Pancreas (tissue), 10 donors: ENCODE results near the gene RTCB. TPM values are rescaled to one million over a fixed set of nuclear protein-coding genes. Genes with fewer than 3 reads are reported as not detected.

Experiments
- ATAC-seq, 4 donors: fragments of 200-7000 bp; cut with Tn5 transposase; one replicate each; pipeline versions ENCODE4 v1.8.0 to v1.9.1; 2020; ENCODE audit warnings: mild to moderate bottlenecking in 4 of 4, moderate library complexity in 4 of 4
- DNase-seq, 6 donors: peaks; one replicate each; pipeline ENCODE4 v3.0.0-alpha.2; 2020
- FAIRE-seq: peaks from 2 replicates; lab custom pipeline; 2012; peaks lifted over from hg19 to GRCh38; lab: Jason Lieb, UNC
- H3K27ac ChIP-seq, 4 donors: fragments of 200-600 bp; sonication (generic); 1 replicate in 3 of 4; 2 replicates in 1 of 4; pipeline versions ENCODE4 v1.5.0 to v1.8.0; 2020
- H3K27me3 ChIP-seq, 4 donors: fragments of 200-600 bp; one replicate each; pipeline ENCODE4 v1.8.0; 2021
- H3K36me3 ChIP-seq, 3 donors: fragments of 200-600 bp; sonication (generic) in 1 of 3; one replicate each; pipeline versions ENCODE4 v1.5.0 to v1.8.0; 2020 to 2021
- H3K4me1 ChIP-seq, 3 donors: fragments of 200-600 bp; one replicate each; pipeline ENCODE4 v1.8.0; 2021
- H3K4me3 ChIP-seq, 4 donors: fragments of 200-600 bp; sonication (generic) in 2 of 4; one replicate each; pipeline versions ENCODE4 v1.5.0 to v1.8.0; 2020 to 2021
- H3K9me3 ChIP-seq, 4 donors: fragments of 200-600 bp; one replicate each; pipeline ENCODE4 v1.8.0; 2021
- WGBS, 2 donors: extraction: QIAGEN DNeasy Blood & Tissue Kit; methylation state at CpG; one replicate each; pipeline ENCODE4 v1.1.7; 2013; 5-methylcytosine and 5-hydroxymethylcytosine counted together
- intact Hi-C, 3 donors: fragments of 100-400 bp; cut with DNase I; formaldehyde crosslinking; loops; one replicate each; pipeline versions ENCODE4 v1.11.1 to v1.14.2; 2022
- polyA plus RNA-seq, 2 donors: library from polyadenylated mRNA; stranded (reverse); fragments of 200-250 nt; gene quantifications; one replicate each; pipeline ENCODE4 v1.2.3, GENCODE V29; 2013
- total RNA-seq, 6 donors: library from RNA; stranded (reverse); fragmentation: NEBNext Ultra II Directional in 4 of 6; extraction: Animal tissue kit (Norgen Biotek cat#: 25700) in 4 of 6; gene quantifications; one replicate each; pipeline versions ENCODE4 v1.2.1 to v1.2.4, GENCODE V29; 2021 to 2023
- TF ChIP-seq, protein P1 (sequence below), 4 donors: fragments of 200-600 bp; sonication (generic) in 3 of 4; IDR thresholded peaks; one replicate each; pipeline versions ENCODE4 v1.5.0 to v1.8.0; 2021; ENCODE audit warnings: antibody characterized with exemption in 4 of 4
- donor health status: healthy with polysubstance abuse.
- donor health status: DM: no; HTN: no; CAD: no; lungs with moderate emphysema.
- donor health status: DM: no; HTN: no; CAD: no.
- donor health status: control.
- donor health status: control.
- donor health status: Bipolar disorder and iron deficiency.
- donor health status: DM: yes; HTN: yes; CAD: no.
- donor health status: DM: no; HTN: no; CAD: no.
- donor health status: DM: no; HTN: no; CAD: no.
- donor health status: DM: yes; HTN: yes; CAD: no.

Gene RTCB
- total RNA-seq (10 to 100 TPM; 24.7 to 34.3 (median 30.6) TPM), polyA plus RNA-seq (10 to 100 TPM; 15.1 to 42.6 TPM)

DNA sequence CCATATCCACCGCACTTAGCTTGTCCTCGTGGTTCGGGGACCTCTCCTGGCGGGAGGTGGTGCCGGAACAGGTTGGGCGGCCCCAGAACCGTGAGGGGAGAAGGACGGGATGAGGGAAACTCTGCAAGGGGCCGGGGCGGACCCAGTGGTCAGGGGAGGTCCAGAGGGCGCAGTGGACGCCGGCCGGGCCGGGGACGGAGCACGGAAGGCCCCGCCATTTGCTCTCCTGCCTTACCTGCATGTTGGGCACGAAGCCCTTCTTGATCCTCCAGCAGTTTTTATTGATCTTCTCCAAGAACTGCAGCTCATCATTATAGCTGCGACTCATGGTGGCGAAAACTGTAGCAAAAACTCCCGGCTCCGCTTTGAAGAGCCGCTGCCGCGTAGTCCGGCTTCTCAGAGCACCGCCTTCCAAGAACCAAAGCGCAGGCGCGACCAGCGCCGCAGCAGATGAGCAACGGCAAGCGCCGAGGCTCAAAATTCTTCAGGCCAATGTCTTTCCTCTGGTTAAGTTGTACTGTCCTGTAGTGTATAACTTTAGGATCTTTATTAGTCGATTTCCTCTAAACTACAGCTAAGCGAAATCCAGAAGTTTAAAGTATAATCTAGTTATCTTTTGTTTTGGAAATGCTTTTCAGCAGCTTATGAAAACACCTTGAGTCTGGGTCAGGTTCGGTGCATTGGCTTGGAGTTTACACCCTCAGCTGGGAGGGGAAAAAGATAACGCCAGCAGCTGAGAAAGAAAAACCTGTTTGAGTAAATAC is at the start of gene RTCB:
TSS of gene RTCB (minus strand) at position 419 of the 764 bp plus-strand sequence. CDS start at position 328, 91 bp downstream.
- no peaks in the 10 kb centered on the region for H3K27me3 ChIP-seq
- ATAC-seq (peak; percentile 96 to 97 (median 96)), DNase-seq (peak; percentile 80 to 96 (median 90)), FAIRE-seq (peak; percentile 81)
- H3K4me3 ChIP-seq, result peak within 1 kb of the TSS; percentile 67 to 96 (median 90)
- peaks cover 0 to 15% (median 0%) of the 10 kb centered on the region in 3 donors for H3K36me3 ChIP-seq
- TF ChIP-seq, protein P1, sequence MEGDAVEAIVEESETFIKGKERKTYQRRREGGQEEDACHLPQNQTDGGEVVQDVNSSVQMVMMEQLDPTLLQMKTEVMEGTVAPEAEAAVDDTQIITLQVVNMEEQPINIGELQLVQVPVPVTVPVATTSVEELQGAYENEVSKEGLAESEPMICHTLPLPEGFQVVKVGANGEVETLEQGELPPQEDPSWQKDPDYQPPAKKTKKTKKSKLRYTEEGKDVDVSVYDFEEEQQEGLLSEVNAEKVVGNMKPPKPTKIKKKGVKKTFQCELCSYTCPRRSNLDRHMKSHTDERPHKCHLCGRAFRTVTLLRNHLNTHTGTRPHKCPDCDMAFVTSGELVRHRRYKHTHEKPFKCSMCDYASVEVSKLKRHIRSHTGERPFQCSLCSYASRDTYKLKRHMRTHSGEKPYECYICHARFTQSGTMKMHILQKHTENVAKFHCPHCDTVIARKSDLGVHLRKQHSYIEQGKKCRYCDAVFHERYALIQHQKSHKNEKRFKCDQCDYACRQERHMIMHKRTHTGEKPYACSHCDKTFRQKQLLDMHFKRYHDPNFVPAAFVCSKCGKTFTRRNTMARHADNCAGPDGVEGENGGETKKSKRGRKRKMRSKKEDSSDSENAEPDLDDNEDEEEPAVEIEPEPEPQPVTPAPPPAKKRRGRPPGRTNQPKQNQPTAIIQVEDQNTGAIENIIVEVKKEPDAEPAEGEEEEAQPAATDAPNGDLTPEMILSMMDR (IDR thresholded peaks at IDR 0.05), result no peak
- H3K9me3 ChIP-seq, result no peaks in the 10 kb centered on the region
- WGBS, 2 donors, result 1% methylated on average over 40 of the region's 40 CpGs
- peak within 1 kb of the TSS in 3 of 4 donors; percentile 20 to 62 (median 58) for H3K27ac ChIP-seq
- intact Hi-C loops, result no loop called here
- peaks cover 0 to 15% (median 4%) of the 10 kb centered on the region in 3 donors for H3K4me1 ChIP-seq

DNA sequence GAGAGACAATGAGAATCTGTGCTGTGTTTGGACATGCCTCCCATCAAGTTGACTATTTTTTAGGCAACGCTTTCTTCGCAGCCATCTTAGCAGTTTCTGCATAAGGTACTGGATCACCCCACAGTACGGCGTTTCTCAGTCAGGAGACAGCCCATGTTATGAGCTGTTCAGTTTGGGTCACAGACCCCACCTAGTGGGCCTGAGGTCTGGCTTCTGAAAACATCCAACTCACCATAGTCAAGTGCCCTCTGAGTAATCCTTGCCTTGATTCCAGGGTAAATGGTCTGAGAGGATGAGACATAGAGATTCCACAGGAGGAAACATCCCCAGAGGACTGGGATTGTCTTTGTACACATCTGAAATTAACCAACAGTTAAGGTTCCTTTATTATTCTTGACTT is 45.0 kb upstream of the RTCB start:
- H3K27ac ChIP-seq, result no peak overlapping the region
- no peaks in the 10 kb centered on the region for H3K36me3 ChIP-seq
- WGBS, 2 donors, result 70 to 75% methylated on average over 4 of the region's 4 CpGs
- intact Hi-C loops, result no loop called here
- TF ChIP-seq, protein P1 (IDR thresholded peaks at IDR 0.05), result no peak
- ATAC-seq (no peak), FAIRE-seq (no peak), DNase-seq (no peak)
- no peaks in the 10 kb centered on the region for H3K27me3 ChIP-seq
- H3K4me1 ChIP-seq, result no peaks in the 10 kb centered on the region
- H3K9me3 ChIP-seq, result no peaks in the 10 kb centered on the region
- no peak overlapping the region for H3K4me3 ChIP-seq

DNA sequence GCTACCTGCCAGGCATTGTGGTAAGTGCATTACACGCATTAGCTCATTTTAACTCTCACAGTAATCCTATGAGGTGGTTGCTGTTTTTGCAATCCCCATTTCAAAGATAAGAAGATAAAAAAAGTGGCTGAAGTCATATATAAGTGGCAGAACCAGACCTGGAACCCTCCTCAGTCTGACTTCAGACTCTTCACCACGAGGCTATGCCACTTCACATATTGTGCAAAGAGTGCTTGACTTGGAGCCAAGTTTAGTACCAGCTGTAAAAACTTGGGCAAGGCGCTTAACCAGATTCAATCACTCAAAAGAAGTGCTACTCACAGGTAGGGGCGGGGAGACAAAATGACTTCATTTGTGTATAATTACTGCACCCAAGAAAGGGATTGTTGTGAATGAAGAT is 36.9 kb upstream of the RTCB start:
- Histone ChIP-seq H3K27me3 (no peaks in the 10 kb centered on the region), H3K4me1 (no peaks in the 10 kb centered on the region), H3K36me3 (no peaks in the 10 kb centered on the region), H3K27ac (no peak overlapping the region), H3K9me3 (no peaks in the 10 kb centered on the region), H3K4me3 (no peak overlapping the region)
- no peak for ATAC-seq
- TF ChIP-seq, protein P1 (IDR thresholded peaks at IDR 0.05), result no peak
- no peak for DNase-seq
- intact Hi-C loops, result no loop called here
- FAIRE-seq, result no peak
- 49 to 52% methylated on average over 4 of the region's 4 CpGs for WGBS, 2 donors

DNA sequence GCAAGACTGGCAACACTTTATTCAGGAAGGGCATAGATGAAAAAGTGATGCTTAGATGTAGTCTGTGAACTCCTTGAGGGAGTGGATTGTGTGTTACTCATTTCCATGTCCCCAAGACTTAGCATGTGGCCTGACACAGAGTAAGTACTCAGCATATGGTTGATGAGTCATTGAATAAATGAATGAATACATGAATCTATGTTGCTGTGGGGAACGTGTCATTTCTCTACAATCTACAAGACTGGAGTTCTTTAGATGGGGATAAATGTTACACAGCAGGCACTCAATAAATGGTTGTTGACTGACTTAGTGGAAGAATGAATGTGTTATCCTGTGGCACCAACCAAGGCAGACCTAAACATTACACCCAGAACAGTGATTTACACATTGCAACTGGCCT is 34.3 kb upstream of the RTCB start:
- TF ChIP-seq, protein P1 (IDR thresholded peaks at IDR 0.05), result no peak
- DNase-seq (no peak), FAIRE-seq (no peak), ATAC-seq (no peak)
- Histone ChIP-seq H3K4me3 (no peak overlapping the region), H3K36me3 (no peaks in the 10 kb centered on the region), H3K4me1 (no peaks in the 10 kb centered on the region), H3K27me3 (no peaks in the 10 kb centered on the region), H3K27ac (no peak overlapping the region), H3K9me3 (no peaks in the 10 kb centered on the region)
- 33 to 34% methylated on average over 1 of the region's 1 CpG for WGBS, 2 donors
- intact Hi-C loops, result no loop called here

DNA sequence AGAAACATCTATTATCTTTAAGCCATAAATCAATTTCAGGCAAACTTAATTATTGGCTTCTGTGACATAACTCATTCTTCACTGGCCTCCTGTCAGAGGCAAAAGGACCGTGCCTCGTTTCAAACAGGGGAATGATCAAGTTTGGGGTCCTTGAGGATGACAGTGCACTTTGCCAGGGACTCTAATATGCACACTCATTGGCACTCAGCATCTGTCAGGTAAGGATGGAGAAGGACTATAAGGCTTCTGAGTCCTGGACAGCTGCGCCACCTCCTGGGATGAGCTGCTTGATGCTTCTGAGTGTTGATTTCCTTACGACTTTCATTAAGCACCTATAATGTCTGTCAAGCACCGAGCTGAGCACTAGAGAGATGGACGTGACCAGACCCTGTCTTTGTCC is 32.0 kb upstream of the RTCB start:
- ATAC-seq (no peak), FAIRE-seq (no peak)
- no peaks in the 10 kb centered on the region for H3K27me3 ChIP-seq

More for the DNA sequence above, 32.0 kb upstream of the RTCB start:
- intact Hi-C loops, result no loop called here
- Histone ChIP-seq H3K4me3 (no peak overlapping the region), H3K36me3 (no peaks in the 10 kb centered on the region), H3K27ac (no peak overlapping the region), H3K4me1 (no peaks in the 10 kb centered on the region), H3K9me3 (no peaks in the 10 kb centered on the region)
- 23 to 32% methylated on average over 6 of the region's 6 CpGs for WGBS, 2 donors
- TF ChIP-seq, protein P1 (IDR thresholded peaks at IDR 0.05), result no peak
- no peak for DNase-seq
